HG03558 (cell line): ENCODE data around the gene STIM2.

Experiments used
- ATAC-seq: cut with Tn5 transposase; IDR thresholded peaks from one replicate; pipeline ENCODE4 v1.9.1; 2021; ENCODE audit warnings: moderate number of reproducible peaks; ENCODE audit not compliant: unreplicated experiment; ENCODE audit errors: extremely low read depth

Gene STIM2

DNA sequence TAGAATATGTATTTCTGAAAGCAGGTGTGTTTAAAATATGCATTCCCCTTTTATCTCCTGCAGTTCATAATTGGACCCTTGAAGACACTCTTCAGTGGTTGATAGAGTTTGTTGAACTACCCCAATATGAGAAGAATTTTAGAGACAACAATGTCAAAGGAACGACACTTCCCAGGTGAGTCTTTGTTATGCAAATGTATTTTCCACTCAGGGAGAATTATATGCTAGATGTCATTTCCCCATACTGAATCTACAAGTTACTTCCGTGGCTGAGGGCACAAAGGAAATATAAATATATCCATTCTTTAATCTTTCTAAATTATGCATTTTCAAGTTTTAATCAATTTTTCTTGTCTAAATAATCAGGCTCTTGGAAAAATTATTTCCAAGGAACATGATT, 134.7 kb downstream of the STIM2 start:
- ATAC-seq: no peak

DNA sequence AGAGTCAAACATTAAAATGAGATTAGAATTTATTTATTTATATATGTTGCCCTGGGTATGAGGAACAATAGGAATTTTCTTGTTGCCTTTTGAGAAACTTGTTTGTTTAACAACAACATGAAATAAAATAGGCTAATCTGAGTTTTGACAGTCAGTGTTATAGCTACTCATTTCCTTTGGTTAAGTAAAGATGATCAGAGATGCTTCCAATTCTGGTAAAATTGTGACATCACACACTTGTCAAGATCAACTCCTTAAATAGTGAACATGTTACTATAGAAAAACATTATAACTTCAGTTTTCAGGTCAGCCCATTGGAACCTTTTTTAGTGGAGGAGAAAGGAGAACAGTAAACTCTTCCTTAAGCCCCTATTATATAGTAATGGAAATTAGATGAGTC, 136.1 kb downstream of the STIM2 start:
- no peak for ATAC-seq

DNA sequence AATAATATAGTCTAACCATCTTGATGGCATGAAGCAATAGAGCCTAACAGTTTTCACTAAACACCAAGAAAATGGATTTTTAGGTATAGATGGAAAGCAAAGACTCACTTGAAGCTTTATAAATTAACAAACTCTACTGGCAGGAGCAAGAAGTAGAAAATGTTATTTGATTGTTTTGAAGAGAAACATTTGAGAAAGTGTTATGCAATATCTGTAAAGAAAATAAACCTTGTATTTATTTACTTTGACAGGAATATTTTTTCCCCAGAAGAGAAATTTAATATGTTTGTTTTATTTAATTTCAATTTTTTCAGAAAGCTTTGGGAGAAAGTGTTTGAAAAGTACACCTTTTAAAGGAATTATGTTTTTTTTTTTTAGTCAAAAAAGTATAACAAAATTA, 139.0 kb downstream of the STIM2 start:
- ATAC-seq: no peak

DNA sequence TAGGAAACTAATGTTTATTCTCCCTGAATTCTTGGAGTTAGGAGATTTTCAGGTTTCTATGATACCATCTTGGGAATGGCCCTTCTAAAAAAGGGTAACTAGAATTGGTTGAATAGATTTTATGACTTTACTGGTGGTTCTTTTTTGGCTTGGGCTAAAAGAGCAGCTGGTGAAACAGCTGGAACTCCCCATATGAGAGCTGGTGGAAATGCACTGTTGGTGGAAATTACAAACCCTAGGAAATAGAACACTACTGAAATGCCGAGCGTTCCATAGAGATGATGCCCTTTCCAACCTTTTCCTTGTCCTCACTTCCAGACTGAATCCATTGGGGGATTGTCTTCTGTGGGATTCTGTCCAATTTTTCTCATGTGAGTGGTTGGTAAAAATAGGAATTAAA, 139.5 kb downstream of the STIM2 start:
- no peak for ATAC-seq

DNA sequence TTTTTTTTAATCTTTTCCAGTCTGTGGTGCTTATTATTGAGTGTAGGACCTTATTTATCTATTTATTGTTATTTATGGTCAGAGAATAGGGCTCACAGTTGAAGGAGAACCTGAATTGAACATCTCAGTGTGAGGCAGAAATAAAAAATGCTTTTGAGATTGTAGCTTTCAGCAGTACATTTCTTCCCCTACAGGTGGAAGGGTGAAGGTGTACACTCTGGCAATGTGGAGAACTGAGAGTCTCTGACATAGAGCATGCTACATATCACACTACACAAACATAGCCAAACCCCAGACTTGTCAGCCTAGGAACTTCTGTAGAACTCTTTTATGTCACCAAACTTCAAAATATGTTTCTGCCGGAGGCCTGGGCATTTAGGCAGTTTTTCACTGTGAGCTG, 140.2 kb downstream of the STIM2 start:
- peak; percentile 84 for ATAC-seq

DNA sequence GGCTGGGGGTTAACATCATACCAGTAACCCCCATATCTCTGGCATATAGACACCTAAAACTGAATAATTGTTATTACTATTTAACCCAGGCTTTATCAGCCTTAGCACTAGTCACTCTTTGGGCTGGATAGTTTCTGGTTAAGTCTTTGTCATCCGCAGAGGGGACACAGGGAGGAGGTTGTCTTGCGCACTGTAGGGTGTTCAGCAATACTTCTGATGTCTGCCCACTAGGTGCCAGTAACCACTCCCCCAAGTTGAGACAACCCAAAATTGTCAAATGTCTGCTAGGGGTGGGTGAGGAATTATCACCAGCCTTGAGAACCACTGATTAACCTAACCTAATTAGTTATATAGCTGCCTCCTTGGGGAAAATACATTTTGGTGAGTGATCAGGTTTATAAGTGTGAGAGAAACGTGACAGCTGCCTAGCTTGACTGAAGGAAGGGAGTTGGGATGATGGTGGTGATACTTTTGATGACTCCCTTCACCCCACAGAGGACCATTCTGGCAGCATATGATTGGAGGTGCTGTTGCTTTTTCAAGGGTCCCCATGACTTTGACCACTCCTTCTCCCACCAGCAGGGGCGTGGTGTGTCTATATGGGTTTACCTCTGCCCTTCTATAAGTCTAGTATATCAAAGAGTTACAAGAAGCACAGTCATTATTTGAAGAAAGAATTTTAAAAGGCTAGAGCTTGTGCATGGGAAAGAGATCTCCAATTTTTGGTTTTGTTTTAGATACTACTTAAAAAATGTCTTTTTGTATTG, 140.9 kb downstream of the STIM2 start:
- ATAC-seq: no peak

DNA sequence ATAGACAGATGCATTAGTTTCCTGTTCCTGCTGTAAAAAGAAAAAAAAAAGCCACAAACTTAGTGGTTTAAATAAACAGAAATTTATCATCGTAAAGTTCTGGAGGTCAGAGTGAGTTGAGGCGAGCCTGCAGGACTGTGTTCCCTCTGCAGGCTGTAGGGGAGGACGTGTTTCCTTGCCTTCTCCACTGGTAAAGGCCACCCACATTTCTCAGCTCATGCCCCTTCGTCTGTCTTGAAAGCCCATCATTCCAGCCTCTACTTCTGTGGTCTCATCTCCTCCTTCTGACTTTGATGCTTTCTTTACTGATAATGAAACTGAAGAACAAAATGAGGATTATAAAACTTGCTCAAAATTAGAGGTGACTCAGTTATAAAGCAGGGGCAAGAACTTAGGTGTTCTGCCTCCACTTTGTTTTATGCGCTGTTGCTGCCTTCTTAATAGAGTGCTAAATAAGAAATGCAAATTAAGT, 143.0 kb downstream of the STIM2 start:
- no peak for ATAC-seq

DNA sequence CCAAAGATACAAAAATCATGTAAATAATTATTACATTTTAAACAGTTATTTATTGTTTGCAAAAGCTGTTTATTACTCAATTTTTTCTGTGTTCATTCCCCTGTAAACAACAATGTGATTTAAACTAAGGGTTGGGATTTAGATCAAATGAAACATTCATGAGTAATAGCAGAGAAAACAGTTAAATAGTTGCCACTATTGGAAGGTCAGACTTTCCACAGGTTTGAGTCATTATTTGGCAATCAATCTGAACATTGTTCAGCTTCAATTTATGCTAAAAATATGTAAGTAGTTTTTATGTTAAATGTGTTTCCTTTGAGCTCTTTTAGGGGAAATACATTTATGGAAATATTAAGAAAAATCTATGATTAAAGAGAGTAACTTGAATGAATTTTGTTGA, 144.9 kb downstream of the STIM2 start:
- no peak for ATAC-seq

DNA sequence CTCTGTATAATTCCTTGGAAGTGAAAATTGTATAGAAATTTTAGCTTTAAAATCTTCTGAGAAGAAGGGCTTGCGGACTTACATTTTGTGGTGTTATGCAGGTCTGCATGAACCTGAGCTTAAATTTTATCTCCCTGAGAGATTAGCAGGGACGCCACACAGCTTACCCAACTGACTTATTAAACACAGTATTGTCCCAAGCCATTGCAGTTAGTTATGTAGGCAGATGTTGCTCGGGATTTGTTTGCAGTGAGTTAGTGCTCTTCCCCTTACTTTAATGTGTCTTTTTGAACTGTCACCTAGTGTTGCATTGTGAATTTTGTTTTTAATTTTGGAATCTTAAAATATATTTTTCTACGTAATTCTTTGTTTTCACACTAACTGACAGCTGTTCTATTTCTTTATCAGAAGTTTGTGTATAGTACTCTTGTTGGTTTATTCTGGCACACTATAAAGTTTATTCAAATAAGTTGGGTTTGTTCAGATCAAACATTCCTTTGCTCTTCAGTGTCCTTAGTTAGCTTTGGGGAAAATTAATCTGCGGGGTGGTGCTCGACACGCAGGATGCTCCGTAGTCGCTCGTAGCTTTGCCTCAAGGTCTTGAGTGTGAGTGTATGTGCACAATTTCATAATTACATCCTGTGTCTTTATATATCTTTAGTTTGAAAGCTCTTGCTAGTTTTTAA, 145.4 kb downstream of the STIM2 start:
- no peak for ATAC-seq

DNA sequence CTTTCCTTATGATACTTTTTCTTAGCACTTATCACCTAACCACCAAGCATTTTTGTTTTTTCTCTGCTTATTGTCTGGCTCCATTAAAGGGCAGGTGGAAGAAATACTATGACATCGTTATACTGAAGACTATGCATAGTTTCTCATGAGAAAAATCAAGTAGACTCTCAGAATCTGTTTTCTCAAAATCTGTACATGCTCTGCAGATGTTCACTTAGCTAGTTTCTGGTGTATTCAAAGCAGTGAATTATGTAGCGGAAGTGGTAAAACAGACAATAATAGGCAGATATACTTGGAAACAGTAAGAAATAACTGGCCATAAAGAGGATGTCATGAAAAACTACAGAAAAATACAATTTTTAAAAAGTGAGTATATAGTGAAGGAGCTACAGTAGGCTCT, 146.0 kb downstream of the STIM2 start:
- ATAC-seq: no peak

DNA sequence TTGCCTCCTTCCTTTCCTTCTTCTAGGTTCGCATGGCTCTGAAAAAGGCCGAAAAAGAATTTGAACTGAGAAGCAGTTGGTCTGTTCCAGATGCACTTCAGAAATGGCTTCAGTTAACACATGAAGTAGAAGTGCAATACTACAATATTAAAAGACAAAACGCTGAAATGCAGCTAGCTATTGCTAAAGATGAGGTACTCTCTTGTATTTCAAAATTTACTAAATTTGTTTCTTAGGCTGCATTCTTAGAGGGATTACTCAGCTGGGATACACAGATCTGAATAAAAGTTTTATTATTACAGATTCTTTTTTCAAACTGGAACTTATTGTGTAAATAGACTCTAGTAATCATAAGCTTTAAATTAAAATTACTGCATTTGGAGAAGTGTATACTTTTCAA, 146.9 kb downstream of the STIM2 start:
- no peak for ATAC-seq

DNA sequence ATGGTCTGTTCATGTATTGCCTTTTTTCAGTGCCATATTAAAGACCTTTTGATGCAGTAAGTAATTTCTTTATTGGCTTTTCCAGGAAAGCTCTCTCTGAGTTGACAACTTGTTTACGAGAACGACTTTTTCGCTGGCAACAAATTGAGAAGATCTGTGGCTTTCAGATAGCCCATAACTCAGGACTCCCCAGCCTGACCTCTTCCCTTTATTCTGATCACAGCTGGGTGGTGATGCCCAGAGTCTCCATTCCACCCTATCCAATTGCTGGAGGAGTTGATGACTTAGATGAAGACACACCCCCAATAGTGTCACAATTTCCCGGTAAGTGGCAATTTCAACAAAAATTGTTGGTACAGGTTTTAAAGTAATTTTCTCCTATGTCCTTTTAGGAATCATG, 148.0 kb downstream of the STIM2 start:
- ATAC-seq: no peak

DNA sequence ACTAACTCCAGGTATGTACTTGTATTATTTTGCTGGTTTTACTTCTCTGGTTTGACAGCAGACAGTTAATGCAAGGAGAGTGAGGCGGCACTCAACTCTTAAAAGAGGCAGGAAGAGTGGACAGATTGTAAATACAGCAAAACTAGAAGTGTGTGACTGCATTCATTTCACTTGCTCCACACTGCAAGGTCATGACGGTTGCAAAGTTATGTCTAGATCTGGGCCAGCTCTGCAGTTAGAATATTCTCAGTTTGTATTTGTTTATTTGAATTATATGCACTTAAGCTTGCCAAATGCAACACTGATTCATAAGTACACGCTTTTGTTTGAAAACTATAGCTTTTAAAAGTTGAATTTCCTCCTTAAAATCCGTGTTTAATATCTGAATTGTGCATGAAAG, 148.9 kb downstream of the STIM2 start:
- no peak for ATAC-seq

DNA sequence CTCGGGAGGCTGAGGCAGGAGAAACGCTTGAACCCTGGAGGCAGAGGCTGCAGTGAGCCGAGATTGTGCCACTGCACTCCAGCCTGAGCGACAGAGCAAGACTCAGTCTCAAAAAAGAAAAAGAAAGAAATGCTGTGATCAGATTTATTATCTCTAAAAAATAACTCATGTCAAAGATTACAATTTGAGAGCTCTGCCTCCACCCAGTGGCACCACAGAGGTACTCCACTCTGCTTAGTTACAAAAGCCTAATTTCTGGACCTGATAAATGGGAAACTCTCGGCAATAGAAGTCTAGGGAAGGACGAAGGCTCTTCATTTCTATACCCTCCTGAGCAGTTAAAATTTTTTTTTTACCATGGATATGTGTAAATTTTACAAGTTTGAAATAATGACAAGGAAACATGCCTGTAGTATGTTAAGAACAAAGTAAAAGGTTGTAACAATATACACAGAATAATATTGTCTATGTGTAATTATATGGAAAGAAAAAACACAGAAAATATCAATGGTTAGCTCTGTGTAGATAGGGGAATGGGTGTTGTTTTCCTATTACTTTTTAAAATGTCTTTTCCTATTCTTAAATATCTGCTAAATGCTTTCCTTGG, 149.8 kb downstream of the STIM2 start:
- ATAC-seq: peak; percentile 63

DNA sequence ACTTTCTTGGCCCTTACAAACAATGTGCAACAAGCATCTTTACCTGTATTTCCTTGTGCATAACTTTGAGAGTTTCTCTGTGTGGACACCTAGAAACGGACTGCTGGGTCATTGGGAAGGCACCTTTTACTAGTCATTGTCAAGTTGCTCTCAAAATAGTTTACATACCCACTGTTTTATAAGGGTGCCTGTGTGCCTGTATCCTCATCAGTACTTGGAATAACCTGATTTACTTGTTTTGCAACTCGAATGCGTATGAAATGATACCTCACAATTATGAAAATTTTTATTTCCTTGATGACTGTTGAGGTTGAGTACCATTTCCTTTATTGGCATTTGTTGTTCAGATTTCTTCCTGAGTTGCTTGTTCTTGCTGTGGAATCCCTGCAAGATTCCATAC, 150.8 kb downstream of the STIM2 start:
- ATAC-seq: no peak

DNA sequence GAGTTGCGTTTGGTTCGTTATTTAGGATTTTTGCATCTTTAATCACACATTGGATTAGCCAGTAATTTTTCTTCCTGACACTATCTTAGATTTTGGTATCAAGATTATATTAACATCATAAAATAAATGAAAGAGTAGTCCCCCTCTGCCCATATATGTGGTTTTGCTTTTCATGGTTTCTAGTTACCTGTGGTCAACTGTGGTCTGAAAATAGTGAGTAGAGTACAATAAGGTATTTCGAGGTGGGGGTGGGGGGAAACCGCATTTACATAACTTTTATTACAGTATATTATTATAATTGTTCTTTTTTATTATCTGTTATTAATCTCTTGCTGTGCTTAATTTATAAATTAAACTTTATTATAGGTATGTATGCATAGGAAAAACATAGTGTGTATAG, 152.4 kb downstream of the STIM2 start:
- no peak for ATAC-seq

DNA sequence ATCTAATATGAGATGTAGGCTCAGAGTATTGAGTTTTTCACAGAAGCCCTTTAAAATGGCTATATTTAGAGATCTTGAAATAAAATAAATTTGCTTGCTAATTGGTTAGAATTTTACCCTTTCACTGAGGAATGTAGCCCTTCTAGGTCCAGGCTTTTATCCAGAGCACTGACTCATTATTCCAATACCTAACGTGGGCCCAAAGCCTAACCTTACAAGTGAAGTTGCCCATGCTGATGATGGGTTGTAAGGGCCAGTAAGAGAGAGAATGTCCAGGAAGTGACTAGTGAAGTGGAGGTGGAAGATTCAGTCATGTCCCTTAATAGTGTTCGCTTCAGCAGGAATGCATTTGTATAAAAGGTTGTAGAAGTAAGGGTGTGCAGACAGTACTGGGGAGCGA, 155.9 kb downstream of the STIM2 start:
- no peak for ATAC-seq

DNA sequence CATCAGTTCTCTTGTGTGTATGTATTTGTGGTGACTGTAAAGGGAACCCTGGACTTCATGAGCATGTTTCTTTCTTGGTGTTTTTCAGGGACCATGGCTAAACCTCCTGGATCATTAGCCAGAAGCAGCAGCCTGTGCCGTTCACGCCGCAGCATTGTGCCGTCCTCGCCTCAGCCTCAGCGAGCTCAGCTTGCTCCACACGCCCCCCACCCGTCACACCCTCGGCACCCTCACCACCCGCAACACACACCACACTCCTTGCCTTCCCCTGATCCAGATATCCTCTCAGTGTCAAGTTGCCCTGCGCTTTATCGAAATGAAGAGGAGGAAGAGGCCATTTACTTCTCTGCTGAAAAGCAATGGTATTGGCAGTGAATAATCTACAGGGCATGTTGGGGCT, 157.0 kb downstream of the STIM2 start:
- no peak for ATAC-seq

DNA sequence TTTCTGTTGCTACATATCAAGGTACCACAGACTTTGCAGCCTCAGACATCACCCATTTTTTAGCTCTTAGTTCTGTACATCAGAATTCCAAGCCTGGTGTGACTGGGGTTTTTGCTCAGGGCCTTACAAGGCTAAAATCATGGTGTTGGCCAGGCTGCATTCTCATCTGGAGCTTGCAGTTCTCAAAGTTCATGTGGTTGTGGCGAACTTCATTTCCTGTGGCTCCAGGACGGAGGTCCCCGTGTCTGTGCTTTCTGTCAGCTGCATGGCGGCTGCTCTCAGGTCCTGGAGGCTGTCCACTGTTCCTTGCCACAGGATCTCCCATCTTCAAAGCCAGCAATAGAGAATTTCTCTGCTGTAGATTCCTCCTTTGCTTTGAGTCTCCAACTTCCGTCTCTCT, 157.4 kb downstream of the STIM2 start:
- ATAC-seq: no peak

DNA sequence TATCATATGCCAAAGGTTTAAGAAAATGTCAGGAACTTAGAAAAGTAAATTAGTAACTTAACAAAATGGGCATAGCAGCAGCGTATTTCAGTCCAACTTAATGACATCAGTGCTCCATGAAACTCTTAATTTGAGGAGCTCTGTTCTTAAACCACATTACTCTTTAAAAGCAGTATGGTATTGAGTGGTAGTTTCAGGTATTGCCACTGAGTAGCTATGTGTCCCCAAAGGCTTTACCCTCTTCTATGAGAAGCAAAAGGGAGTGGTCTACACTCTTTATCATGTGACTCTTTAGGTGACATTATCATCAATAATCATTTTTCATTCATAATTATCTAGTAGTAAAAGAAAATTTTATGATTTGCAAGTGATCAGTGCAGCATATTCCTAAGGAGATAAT, 158.3 kb downstream of the STIM2 start:
- no peak for ATAC-seq

DNA sequence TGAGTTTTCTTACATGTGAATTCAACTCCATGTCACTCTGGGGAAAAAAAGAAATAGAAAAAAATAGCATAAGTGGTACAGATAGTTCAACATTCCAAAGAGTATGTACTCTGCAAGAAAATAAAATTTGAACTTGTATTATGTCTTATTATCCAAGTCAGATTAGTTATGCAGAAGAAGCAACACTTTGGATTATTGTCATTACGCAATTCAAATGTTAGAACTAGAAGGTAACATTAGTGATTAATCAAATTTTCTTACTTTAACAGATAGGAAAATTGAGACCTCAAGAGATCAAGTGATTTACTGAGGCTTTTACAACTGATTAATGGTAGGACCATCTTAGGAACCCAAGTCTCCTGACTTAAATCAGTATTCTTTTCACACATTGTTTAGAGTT, 159.1 kb downstream of the STIM2 start:
- ATAC-seq: no peak

DNA sequence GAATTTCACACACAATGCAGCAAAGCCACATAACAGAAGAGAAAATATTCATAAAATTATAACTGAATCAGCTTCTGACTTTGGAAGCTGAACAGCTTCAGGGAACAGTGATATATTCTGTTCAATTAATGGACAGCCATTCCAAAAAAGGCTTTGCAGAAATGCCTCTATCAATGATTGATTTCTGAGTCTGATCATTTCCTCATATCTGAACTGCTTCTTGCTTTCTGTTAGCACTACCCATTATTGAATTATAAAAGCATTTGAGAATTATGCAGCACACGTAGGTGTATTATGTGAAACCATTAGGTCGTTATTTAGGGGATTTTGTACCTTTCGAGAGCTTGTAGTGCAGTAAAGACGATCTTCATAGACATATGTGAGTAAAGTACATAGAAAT, 159.6 kb downstream of the STIM2 start:
- no peak for ATAC-seq
